ENCODE data around the gene RANBP3. TPM values are rescaled to one million over a fixed set of nuclear protein-coding genes. Genes with fewer than 3 reads are reported as not detected.

The RANBP3 gene
- total and polyA plus RNA-seq, 8 donors: 64.6 to 91.9 (median 77.1) TPM

DNA sequence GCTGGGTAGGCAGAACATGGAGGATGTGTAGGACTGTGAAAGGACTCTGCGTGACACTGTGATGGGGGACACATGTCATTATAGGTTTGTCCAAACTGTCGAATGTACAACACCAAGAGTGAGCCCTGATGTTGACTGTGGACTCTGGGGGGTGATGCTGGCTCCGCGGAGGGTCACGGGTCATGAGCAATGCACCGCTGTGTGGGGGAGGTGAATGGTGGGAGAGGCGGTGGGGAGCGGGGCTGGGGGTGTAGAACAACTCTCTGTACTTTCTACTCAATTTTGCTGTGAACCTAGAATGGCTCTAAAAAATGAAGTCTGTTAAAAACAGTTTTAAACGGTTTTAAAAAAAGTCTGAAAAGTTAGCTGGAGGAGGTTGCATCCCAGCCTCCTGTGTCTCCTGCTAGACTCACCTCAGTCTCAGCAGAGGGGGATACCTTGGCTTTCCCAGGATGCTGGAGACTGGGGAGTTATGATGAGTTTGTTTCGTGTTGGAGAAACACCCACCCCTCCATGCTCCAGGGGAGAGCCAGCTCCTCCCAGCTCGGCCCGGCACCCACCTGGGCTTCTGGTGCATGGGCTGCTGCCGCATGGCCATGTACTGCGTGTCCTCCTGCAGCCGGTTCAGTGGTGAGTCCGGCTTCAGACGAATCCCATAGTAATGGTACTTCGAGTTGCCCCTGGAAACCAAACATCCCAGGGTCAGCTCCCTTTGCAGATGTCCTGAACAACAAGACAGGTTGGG, 34.7 kb upstream of the RANBP3 start:
- DNase-seq: peak in 1 of 4 donors; percentile 66
- no peak overlapping the region for H3K4me3 ChIP-seq
- no peak for ATAC-seq
- H3K27me3 ChIP-seq: no peaks in the 10 kb centered on the region
- no peaks in the 10 kb centered on the region for H3K9me3 ChIP-seq
- H3K36me3 ChIP-seq: peaks cover 0 to 57% of the 10 kb centered on the region in 2 donors
- H3K27ac ChIP-seq: no peak overlapping the region
- H3K4me1 ChIP-seq: no peaks in the 10 kb centered on the region
- TF ChIP-seq, protein P1, sequence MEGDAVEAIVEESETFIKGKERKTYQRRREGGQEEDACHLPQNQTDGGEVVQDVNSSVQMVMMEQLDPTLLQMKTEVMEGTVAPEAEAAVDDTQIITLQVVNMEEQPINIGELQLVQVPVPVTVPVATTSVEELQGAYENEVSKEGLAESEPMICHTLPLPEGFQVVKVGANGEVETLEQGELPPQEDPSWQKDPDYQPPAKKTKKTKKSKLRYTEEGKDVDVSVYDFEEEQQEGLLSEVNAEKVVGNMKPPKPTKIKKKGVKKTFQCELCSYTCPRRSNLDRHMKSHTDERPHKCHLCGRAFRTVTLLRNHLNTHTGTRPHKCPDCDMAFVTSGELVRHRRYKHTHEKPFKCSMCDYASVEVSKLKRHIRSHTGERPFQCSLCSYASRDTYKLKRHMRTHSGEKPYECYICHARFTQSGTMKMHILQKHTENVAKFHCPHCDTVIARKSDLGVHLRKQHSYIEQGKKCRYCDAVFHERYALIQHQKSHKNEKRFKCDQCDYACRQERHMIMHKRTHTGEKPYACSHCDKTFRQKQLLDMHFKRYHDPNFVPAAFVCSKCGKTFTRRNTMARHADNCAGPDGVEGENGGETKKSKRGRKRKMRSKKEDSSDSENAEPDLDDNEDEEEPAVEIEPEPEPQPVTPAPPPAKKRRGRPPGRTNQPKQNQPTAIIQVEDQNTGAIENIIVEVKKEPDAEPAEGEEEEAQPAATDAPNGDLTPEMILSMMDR (IDR thresholded peaks at IDR 0.05): no peak
- intact Hi-C loops (cut with DNase I): no loop called here

DNA sequence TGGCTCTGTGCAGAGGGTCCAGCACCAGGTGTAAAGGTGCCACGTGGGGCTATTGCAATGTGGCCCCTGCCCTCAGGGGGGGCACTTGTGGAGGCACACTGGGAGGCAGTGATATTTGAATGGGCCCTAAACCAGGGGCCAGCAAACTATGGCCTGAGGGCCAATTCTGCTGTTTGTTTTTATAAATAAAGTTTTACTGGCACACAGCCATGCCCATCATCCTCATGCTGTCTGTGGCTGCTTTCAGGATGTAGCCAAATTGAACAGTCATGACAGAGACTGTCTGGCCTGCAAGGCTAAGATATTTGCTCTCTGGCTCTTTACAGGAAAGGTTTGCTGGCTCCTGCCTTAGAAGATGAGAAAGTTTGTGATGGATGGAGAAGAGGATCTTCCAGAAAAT, 33.9 kb upstream of the RANBP3 start:
- H3K36me3 ChIP-seq: peaks cover 0 to 65% of the 10 kb centered on the region in 2 donors
- H3K4me3 ChIP-seq: no peak overlapping the region
- no peaks in the 10 kb centered on the region for H3K4me1 ChIP-seq
- TF ChIP-seq, protein P1 (IDR thresholded peaks at IDR 0.05): no peak
- DNase-seq (peak in 1 of 4 donors; percentile 32), ATAC-seq (no peak)
- no peak overlapping the region for H3K27ac ChIP-seq
- H3K9me3 ChIP-seq: no peaks in the 10 kb centered on the region
- no peaks in the 10 kb centered on the region for H3K27me3 ChIP-seq
- intact Hi-C loops (cut with DNase I): no loop called here

DNA sequence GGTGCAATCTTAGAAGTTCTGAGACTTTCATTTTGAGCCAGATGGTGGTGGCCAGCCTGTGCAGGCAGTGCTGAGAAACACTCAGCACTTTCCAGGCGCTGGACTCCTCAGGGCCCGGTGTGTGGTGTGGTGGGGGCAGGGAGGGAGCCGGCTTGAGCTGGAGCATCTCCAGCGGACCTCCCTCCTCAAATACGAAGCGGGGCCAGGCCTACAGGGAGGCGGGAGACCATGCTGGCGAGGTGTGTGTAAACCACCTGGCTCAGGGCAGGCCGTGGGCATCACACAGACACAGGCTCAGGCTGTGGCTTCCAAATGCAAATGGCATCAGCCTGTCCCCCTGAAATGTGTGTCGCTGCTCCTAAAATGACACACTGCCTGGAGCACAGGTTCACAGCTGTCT, 33.3 kb upstream of the RANBP3 start:
- Histone ChIP-seq H3K27ac (no peak overlapping the region), H3K4me3 (no peak overlapping the region), H3K36me3 (peaks cover 0 to 70% of the 10 kb centered on the region in 2 donors), H3K4me1 (no peaks in the 10 kb centered on the region), H3K9me3 (no peaks in the 10 kb centered on the region), H3K27me3 (no peaks in the 10 kb centered on the region)
- TF ChIP-seq, protein P1 (IDR thresholded peaks at IDR 0.05): no peak
- ATAC-seq (no peak), DNase-seq (peak in 1 of 4 donors; percentile 60)
- intact Hi-C loops (cut with DNase I): no loop called here

DNA sequence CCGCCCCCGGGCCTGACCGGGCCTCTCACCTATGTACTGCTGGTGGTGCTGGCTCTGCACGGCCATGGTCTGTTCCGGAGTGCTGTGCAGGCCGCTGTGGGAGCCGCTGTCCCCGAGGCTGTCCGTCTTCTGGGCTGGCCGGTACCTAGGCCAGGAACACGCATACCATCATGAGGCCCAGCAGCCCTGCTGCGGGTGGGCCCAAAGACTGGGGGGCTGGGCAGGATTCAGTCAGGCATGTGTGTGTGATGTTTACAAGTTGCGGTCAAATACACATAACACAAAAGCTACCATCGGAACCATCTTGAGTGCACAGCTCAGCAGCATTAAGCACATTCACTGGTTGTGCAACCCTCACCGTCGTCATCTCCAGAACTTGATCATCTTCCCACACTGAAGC, 32.2 kb upstream of the RANBP3 start:
- Histone ChIP-seq H3K27ac (no peak overlapping the region), H3K4me3 (no peak overlapping the region), H3K9me3 (no peaks in the 10 kb centered on the region), H3K4me1 (no peaks in the 10 kb centered on the region), H3K36me3 (peaks cover 0 to 72% of the 10 kb centered on the region in 2 donors), H3K27me3 (no peaks in the 10 kb centered on the region)
- intact Hi-C loops (cut with DNase I): no loop called here
- DNase-seq (peak in 1 of 4 donors; percentile 61), ATAC-seq (no peak)
- TF ChIP-seq, protein P1 (IDR thresholded peaks at IDR 0.05): no peak

DNA sequence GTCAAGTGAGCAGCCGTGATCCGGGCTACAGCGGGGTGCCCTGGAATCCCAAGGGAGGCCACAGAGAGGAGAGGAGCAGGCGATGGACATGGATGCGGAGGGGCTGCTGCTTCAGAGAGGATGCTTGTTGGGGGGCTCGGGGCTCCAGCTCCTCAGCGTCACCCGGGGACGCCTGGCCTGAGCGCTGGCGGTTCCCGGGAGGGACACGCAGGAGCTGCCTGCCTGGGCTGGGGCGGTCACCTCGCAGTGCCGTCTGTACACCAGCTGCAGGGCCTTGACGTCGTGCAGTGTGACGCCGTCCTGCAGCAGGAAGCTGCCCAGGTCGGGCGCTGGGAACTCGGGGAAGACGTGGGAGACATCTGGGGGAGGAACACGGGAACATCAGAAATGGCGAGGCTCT, 29.9 kb upstream of the RANBP3 start:
- Histone ChIP-seq H3K36me3 (peaks cover 0 to 82% of the 10 kb centered on the region in 2 donors), H3K9me3 (no peaks in the 10 kb centered on the region), H3K4me1 (no peaks in the 10 kb centered on the region), H3K27ac (no peak overlapping the region), H3K27me3 (no peaks in the 10 kb centered on the region), H3K4me3 (no peak overlapping the region)
- intact Hi-C loops (cut with DNase I): no loop called here
- TF ChIP-seq, protein P1 (IDR thresholded peaks at IDR 0.05): no peak
- DNase-seq (peak in 1 of 4 donors; percentile 70), ATAC-seq (no peak)
